ENCODE results near the gene TOR3A.

TOR3A gene

DNA sequence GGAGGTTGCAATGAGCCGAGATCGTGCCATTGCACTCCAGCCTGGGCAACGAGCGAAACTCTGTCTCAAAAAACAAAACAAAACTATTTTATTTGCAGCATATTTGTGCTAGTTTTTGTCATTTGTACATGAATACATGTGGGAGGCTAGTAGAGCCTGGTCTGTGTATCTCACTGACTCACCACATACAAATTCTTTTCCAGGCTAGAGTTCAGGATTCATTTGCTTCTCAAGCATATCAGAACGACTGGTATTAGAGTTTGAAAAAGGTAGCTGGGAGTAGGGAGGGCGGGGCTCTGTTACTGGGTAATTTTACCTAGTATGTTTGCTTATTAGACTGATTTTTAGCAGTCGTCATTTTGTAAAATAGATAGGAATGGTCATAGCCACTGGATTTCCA lies 4.5 kb upstream of the TOR3A start:
- no peak for FAIRE-seq

GRCh38 chr1:179079113-179079761 lies 2.6 kb upstream of the TOR3A start:
- FAIRE-seq, result peak; percentile 74

GRCh38 chr1:179080866-179081686 lies 794 bp upstream of the TOR3A start:
- FAIRE-seq, result no peak

GRCh38 chr1:179082333-179082998 lies 596 bp downstream of the TOR3A start:
- no peak for FAIRE-seq

- no peak for FAIRE-seq
Observed at GRCh38 chr1:179082999-179083335, 1.1 kb downstream of the TOR3A start.

DNA sequence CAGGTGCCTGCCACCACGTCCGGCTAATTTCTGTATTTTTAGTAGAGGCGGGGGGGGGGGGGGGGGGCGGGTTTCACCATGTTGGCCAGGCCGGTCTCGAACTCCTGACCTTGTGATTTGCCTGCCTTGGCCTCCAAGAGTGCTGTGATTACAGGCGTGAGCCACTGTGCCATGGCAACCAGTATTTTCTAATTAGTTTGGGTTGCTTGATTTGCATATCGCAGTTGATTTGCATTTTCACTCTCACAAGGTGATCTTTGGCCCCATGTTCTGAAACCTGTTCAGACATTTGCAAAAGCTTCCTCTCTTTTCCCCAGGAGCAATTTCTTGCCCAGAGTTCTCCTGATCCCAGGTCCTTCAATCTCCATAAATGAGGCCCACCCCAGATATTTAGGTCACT lies 1.7 kb downstream of the TOR3A start:
- no peak for FAIRE-seq

DNA sequence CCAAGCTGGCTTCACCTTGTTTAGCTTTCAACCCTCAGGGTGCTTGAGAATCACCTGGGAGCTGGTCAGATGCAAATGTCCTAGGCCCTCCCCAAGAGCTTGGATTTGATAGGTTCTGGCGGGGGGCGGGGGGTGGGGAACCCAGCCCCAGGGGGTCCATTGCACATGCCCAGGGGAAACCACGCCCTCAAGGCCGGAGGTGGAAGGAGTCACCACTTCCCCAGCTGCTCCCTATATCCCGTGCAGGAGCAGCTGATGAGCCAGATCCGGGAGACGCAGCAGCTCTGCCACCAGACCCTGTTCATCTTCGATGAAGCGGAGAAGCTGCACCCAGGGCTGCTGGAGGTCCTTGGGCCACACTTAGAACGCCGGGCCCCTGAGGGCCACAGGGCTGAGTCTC lies 5.8 kb downstream of the TOR3A start:
- FAIRE-seq, result no peak

GRCh38 chr1:179089827-179090482 lies 8.1 kb downstream of the TOR3A start:
- FAIRE-seq, result no peak

DNA sequence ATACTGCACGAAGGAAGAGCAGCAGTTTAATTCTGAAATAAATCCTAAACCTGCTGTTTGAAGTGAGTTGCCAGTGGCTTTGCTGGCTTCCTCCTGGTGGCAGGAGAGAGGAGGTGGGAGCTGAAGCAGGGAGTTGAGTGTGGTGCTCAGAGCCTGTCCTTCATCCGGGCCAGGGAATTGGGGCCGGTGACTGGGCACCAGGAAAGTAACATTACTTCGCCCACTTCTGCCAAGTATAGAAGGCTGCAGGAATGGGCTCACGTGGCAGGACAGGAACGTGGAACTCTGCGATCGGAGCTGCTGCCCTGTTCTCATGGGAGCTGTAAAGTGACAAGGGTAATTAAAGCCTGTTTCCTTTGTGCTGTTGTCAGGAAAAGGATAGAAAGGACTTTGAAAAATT lies 8.7 kb downstream of the TOR3A start:
- no peak for FAIRE-seq

DNA sequence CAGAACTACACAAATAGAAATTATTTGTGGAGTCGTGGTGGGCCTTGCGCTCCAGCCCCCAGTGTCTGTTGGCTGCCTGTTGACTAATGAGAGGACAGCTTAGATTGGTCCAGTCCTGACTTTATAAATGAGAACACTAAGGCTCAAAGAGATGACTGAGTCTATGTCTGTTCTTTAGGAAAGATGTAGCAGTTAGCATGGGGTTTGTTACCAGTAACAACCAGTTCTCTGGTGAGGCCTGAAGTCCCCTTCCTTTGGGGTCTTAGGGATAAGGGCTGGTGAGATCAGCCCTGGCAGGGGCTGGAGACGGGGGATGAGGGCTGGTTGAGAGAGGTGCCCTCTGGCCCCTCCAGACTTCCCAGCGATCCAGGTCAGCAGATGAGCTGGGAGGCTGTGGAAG lies 9.1 kb downstream of the TOR3A start:
- FAIRE-seq, result no peak

DNA sequence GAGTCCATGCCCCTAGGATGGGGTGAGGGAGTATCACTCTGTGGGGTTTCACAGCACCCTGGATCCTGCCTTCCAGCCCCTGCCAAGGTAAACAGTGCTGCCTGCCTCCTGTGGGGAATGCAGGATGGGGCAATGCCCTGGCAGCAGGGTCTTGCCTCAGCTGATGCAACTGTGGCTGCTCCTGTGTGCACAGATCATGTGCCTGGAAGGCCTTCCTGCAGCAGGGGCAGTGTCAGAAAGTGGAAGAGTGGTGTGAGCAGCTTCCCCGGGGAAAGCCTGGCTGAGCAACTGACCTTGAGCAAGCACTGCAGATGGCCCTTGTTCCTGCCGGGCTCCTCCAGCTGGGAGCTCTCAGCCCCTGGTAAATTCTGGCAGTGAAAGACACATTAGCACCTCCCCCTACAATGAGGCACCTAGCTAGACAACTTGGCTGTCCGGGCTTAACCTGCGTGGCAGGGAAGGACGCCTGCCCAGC lies 9.9 kb downstream of the TOR3A start:
- FAIRE-seq, result no peak

GRCh38 chr1:179092896-179093461 lies 11.1 kb downstream of the TOR3A start:
- FAIRE-seq, result no peak

GRCh38 chr1:179094818-179095217 lies 12.9 kb downstream of the TOR3A start:
- FAIRE-seq, result no peak

GRCh38 chr1:179095377-179095776 lies 13.5 kb downstream of the TOR3A start:
- no peak for FAIRE-seq

DNA sequence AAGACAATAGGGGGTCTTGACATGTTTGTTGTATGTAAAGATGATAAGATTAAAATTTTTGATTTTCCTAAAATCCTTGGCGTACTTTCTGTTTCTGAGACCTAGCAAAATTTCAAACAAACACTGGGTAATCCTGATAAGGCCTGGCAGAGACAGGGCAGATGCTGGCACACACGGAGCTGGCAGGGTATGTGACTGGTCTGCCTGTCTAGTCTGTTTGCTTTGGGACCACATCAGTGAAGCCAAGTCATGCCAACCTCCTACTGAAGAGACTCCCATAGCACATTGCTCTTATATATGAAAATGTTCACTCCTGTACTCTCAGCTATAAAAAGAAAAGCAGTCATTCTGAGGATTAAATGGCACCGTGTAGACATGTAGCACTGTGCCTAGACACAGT lies 14.1 kb downstream of the TOR3A start:
- FAIRE-seq, result no peak

- FAIRE-seq, result no peak
Observed at GRCh38 chr1:179099891-179100290, 18.0 kb downstream of the TOR3A start.

GRCh38 chr1:179101566-179101965 lies 19.7 kb downstream of the TOR3A start:
- FAIRE-seq, result no peak

DNA sequence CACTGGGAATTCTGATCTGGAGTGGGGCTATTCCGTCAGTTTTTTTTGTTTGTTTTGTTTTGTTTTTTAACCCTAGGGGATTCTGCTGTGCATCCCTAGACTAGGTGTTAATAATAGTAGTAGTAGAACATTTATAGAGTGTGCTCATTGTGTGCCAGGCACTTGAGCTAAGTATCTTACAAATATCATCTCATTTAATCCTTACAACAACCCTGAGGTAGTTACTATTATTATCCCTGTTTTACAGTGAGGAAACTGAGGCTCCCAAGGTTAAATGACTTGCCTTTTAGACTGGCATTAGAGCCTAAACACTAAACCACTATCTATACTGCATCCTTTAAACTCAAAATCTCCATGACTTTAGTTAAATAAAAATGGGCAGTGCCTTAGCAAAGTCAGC lies 22.1 kb downstream of the TOR3A start:
- no peak for FAIRE-seq

DNA sequence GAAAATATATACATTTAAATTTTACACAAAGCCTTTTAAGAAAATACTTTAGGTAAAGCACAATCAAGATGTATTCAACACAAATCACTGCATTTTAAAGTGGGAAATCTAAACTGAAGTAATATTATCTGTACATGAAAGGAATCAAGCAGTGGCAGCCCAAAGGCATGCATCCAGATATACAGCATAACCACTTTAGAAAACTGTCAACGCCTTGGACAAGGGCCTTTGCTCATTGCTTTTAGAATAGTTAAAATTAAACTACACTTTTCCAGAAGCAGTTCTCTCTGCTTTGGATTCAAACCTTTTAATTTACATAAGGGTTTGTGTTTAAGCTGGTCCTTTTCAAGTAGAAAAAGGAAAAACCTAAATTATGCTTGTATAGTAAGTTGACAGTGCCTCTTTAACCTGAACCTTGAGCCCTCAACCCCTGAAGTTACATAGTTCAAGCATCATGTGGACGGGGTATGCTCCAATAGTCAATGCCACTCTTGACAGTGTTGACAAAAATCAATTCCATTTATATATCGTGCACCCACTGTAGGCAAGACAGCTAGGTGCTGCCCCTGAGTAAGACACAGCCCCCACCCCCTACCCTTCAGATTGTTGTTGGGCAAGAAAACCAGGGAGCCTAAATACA lies 22.9 kb downstream of the TOR3A start:
- FAIRE-seq, result no peak

DNA sequence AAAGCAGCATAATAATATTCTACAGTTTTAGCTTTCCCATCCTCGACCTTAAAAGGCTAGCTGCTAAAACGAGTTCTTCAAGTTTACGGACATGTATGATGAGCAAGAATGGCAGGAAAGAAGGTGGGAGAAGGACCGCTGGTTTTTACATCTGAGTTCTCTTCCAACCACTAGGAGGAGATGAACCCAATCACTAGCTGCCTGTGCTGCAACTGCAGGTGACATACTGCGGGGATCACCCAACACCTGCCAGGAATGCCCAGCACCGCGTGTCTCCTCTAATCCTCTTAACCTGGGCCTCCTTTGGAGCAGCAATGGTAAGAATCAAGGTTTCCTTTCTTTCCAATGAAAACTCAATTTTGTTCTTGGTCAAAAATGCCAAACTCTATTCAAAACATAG lies 23.5 kb downstream of the TOR3A start:
- no peak for FAIRE-seq

DNA sequence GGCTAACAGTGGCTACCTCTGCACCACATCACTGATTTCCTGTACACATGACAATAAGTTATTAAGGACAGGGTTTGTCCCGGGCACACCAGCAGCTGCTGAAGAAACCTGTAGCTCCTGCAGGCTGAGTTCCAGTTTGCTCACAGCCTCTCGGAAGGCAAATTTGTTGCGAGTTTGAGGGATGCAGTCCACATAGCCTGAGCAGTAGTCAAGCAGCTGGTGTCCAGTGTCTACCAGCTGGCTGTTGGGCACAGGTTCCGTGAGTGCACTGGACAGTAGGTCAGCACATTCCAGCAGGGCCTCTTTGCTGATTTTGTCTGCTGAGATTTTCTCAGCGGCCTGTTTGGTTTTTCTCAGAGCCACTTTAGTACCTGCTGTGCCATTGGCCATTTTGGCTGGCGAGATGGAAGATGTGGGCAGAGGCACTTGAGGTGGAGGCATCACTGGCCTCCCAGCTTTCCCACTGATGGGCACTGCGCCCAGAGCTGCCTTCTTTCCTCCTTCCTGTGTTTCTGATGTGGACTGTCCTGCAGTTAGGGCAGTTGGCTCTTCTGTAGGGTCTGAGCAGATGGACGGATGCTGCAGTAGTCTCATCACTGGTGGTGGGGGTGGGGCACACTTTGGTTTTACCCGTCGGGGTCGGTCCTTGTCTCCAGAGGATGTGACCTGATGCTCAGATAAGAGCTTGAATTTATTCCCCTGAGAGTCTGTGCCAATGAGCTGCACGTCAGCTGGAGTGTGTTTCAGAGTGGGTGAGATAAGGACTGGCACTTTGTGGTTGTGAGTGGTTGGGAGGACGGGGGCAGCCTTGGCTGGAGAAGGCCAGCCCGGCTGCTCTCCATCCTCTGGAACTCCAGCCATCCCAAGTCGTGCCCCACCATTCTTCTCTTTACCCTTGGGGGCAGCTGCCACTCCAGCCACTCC lies 26.1 kb downstream of the TOR3A start:
- no peak for FAIRE-seq

Measured in endometrium (tissue), 2 donors.